HG03520 (cell line): ENCODE measurements around the gene DNAJC4.

Experiments
- ATAC-seq: cut with Tn5 transposase; IDR thresholded peaks from one replicate; pipeline ENCODE4 v1.9.1; 2021; ENCODE audit warnings: mild to moderate bottlenecking, moderate library complexity; ENCODE audit not compliant: unreplicated experiment

DNAJC4 gene

GRCh38 chr11:64269540-64270220, 39.3 kb downstream of the DNAJC4 start:
- peak; percentile 47 for ATAC-seq

- no peak for ATAC-seq
Measured at GRCh38 chr11:64275031-64275800, 44.9 kb downstream of the DNAJC4 start.

GRCh38 chr11:64275841-64276240, 45.5 kb downstream of the DNAJC4 start:
- ATAC-seq: no peak

- ATAC-seq: no peak
Measured at GRCh38 chr11:64276653-64277431, 46.5 kb downstream of the DNAJC4 start.

GRCh38 chr11:64278576-64279190, 48.3 kb downstream of the DNAJC4 start:
- ATAC-seq: no peak

- ATAC-seq: no peak
Measured at GRCh38 chr11:64281957-64282770, 51.8 kb downstream of the DNAJC4 start.

GRCh38 chr11:64283092-64283491, 52.7 kb downstream of the DNAJC4 start:
- no peak for ATAC-seq
